GM06990 (cell line): ENCODE measurements around the gene CAMSAP1.

ENCODE experiments used
- DNase-seq: peaks from one replicate; pipeline ENCODE4 v3.0.0-alpha.2; 2011; ENCODE audit not compliant: insufficient read length; ENCODE audit errors: extremely low read depth
- H3K27me3 ChIP-seq: replicated peaks from 2 replicates; pipeline ENCODE4 v1.6.0; 2011; ENCODE audit warnings: low read length; ENCODE audit not compliant: control insufficient read depth, insufficient read depth
- H3K36me3 ChIP-seq: 2 replicates; pipeline ENCODE4 v1.5.1; 2011; ENCODE audit warnings: low read length; ENCODE audit not compliant: control insufficient read depth, insufficient read depth
- H3K4me3 ChIP-seq: replicated peaks from 2 replicates; pipeline ENCODE4 v1.5.1; 2011; ENCODE audit warnings: low read depth, mild to moderate bottlenecking, control low read depth, low read length
- TF ChIP-seq, protein P1 (sequence below): IDR thresholded peaks from 2 replicates; pipeline ENCODE4 v1.5.1; 2011; ENCODE audit warnings: low read length, control low read depth, mild to moderate bottlenecking, inconsistent platforms; ENCODE audit not compliant: insufficient read depth, poor library complexity, severe bottlenecking

Gene CAMSAP1

DNA sequence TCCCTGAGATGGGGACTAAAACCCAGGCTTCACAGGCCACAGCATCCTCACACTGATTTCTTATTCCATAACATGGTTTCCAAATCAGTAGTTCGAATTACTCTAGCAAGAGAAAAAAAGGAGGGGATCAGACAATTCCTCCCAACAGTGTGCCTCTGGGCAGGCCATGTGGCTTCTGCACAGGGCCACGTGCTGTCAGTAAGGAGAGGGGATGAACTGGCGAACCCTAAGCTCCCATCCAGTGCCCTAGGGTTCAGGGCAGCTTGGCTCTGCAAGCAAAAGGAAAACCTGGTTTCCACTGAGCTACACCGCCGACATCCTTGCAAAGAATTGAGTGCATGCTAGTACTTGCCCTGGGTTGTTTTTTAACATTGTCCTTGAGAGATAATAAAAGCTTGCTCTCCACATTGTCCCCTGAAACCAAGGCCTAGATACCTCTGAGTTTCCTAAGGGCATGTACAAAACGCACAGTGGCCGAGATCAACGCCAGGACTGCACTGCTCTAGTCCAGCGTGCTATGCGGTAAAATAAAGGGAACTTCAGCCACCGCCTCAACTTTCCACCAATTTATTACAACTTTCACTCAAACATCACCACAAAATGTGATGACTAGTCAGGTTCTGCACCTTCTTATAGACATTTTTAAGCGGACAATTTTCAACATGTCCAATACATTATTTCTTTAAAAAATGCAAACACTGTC, 4.5 kb downstream of the CAMSAP1 start:
- TF ChIP-seq, protein P1, sequence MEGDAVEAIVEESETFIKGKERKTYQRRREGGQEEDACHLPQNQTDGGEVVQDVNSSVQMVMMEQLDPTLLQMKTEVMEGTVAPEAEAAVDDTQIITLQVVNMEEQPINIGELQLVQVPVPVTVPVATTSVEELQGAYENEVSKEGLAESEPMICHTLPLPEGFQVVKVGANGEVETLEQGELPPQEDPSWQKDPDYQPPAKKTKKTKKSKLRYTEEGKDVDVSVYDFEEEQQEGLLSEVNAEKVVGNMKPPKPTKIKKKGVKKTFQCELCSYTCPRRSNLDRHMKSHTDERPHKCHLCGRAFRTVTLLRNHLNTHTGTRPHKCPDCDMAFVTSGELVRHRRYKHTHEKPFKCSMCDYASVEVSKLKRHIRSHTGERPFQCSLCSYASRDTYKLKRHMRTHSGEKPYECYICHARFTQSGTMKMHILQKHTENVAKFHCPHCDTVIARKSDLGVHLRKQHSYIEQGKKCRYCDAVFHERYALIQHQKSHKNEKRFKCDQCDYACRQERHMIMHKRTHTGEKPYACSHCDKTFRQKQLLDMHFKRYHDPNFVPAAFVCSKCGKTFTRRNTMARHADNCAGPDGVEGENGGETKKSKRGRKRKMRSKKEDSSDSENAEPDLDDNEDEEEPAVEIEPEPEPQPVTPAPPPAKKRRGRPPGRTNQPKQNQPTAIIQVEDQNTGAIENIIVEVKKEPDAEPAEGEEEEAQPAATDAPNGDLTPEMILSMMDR = no peak
- H3K4me3 ChIP-seq = no peak overlapping the region
- no peaks in the 10 kb centered on the region for H3K27me3 ChIP-seq
- H3K36me3 ChIP-seq = no peaks in the 10 kb centered on the region
- no peak for DNase-seq

DNA sequence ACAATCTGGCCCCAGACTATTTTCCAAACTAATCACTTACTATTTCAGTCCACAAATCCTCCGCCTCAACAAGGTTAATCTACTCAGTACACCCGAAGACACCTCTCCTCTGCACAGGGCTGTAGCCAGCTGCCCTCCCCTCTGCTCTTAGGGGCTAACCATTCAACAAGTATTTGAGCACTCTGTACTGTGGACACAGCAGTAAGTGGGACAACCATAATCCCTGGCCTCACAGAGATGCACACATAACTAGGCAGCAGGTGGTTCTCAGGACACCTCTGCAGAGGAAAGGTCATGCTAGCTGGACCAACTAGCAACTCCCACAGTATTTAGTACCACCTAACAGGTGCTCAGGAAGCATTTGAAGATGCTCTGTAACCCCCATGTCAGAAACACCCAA, 5.5 kb downstream of the CAMSAP1 start:
- DNase-seq = no peak

GRCh38 chr9:135901031-135901758, 6.2 kb downstream of the CAMSAP1 start:
- Histone ChIP-seq H3K4me3 (no peak overlapping the region), H3K27me3 (no peaks in the 10 kb centered on the region), H3K36me3 (no peaks in the 10 kb centered on the region)
- TF ChIP-seq, protein P1 = no peak
- DNase-seq = no peak

More for the DNA sequence above, 5.5 kb downstream of the CAMSAP1 start:
- TF ChIP-seq, protein P1 = no peak
- Histone ChIP-seq H3K27me3 (no peaks in the 10 kb centered on the region), H3K4me3 (no peak overlapping the region), H3K36me3 (no peaks in the 10 kb centered on the region)

GRCh38 chr9:135898634-135899407, 8.5 kb downstream of the CAMSAP1 start:
- TF ChIP-seq, protein P1 = no peak
- no peak for DNase-seq

DNA sequence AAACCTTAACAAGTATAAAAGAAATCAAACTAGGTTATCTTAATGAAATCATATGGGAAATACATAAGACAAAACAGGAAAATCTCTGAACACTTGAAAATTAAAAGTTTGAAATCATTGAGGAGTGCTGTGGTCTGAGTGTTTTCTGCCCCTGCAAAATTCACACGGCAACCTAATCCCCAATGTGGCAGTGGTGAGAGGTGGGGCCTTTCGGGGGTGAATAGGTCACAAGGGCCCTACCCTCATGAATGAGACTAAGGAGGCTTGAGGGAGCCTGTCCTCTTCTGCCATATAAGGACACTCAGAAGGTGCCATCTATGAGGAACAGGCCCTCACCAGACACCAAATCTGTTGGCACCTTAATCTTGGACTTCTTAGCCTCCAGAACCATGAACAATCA, 10.7 kb downstream of the CAMSAP1 start:
- Histone ChIP-seq H3K4me3 (no peak overlapping the region), H3K27me3 (no peaks in the 10 kb centered on the region), H3K36me3 (no peaks in the 10 kb centered on the region)
- DNase-seq = no peak
- TF ChIP-seq, protein P1 = no peak

More at GRCh38 chr9:135898634-135899407, 8.5 kb downstream of the CAMSAP1 start:
- Histone ChIP-seq H3K4me3 (no peak overlapping the region), H3K36me3 (no peaks in the 10 kb centered on the region), H3K27me3 (no peaks in the 10 kb centered on the region)
